ENCODE results near the gene GARIN1A. TPM values are rescaled to one million over a fixed set of nuclear protein-coding genes. Genes with fewer than 3 reads are reported as not detected.

The GARIN1A gene
- total RNA-seq, 2 experiments from 2014 or later: 0.25 TPM; not detected in 1

DNA sequence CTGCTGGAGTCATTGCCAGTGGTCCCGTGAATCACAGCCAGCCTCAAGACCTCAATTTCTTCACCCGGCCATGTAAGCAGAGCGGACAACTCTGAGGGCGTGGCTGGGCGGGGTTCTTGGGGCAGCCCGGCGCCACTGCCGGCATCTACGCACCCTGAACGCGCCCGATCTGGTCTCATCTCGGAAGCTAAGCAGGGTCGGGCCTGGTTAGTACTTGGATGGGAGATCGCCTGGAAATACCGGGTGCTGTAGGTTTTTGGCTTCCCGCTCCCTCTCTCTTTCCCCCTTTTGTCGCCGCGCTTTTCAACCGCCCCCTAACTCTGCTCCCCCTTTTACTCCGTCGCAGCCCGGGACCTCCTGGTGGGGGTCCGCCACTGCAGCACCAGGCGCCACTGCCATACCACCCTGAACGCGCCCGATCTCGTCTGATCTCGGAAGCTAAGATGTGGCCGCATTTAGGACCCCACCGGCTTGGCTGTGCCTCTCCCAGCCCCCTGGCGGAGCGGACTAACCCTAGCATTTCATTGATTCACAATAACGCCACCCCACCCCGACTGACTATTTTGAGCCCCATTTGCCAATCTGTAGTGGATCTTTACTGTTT is 25.3 kb downstream of the GARIN1A start:
- H3K9me3 Mint-ChIP-seq: no peaks in the 10 kb centered on the region
- ChIA-PET CTCF (interaction anchor here (1.0 kb wide), 1 partner anchor 13 kb away, joined by 4 read pairs; no protein-coding TSS in a partner anchor), POLR2A (interaction anchor here (0.5 to 0.8 kb wide), 3 partner anchors 42 to 1554 kb away, joined by 3 read pairs; partner anchors contain the start of gene CALU)
- H3K27ac Mint-ChIP-seq: no peak overlapping the region
- H3K4me1 Mint-ChIP-seq (ENCODE audit: low read depth): peaks cover 6% of the 10 kb centered on the region
- peaks cover 41% of the 10 kb centered on the region for H3K27me3 Mint-ChIP-seq
- peak overlapping the region; percentile 73 for H3K4me3 Mint-ChIP-seq
- DNase-seq (peak; percentile 83), ATAC-seq (peak; percentile 92)
- H3K36me3 Mint-ChIP-seq (ENCODE audit: low read depth): no peaks in the 10 kb centered on the region
- TF ChIP-seq, protein P1, sequence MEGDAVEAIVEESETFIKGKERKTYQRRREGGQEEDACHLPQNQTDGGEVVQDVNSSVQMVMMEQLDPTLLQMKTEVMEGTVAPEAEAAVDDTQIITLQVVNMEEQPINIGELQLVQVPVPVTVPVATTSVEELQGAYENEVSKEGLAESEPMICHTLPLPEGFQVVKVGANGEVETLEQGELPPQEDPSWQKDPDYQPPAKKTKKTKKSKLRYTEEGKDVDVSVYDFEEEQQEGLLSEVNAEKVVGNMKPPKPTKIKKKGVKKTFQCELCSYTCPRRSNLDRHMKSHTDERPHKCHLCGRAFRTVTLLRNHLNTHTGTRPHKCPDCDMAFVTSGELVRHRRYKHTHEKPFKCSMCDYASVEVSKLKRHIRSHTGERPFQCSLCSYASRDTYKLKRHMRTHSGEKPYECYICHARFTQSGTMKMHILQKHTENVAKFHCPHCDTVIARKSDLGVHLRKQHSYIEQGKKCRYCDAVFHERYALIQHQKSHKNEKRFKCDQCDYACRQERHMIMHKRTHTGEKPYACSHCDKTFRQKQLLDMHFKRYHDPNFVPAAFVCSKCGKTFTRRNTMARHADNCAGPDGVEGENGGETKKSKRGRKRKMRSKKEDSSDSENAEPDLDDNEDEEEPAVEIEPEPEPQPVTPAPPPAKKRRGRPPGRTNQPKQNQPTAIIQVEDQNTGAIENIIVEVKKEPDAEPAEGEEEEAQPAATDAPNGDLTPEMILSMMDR (IDR thresholded peaks at IDR 0.05): peak; percentile 29
- intact Hi-C loops (cut with micrococcal nuclease): no loop called here

DNA sequence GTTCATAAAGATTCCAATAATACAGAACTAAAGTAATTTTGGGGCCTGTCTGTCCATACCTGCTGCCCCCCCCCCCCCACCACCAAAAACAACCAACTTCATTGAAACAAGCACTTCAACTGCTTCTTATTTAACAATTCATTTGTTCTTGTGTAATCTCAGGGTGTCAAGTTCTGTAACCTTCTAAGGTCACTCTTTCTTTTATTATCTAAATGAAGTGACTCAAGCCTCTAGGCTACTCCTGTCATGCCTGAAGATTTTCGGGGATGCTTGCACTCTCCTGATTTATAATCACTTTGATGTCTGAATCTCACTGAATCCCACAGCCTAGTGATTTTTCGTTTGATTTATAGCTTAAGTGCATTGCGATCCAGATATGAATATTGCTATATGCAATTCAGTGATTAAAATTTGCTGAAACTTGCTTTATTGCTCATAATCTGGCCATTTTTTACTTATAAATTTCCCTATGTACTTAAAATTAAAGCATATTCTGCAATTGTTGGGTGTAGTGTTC is 27.2 kb downstream of the GARIN1A start:
- TF ChIP-seq, protein P1 (IDR thresholded peaks at IDR 0.05): no peak
- no peaks in the 10 kb centered on the region for H3K9me3 Mint-ChIP-seq
- intact Hi-C loops (cut with micrococcal nuclease): no loop called here
- POLR2A ChIA-PET: interaction anchor here (0.5 to 0.6 kb wide), 3 partner anchors 12 to 251 kb away, joined by 3 to 4 read pairs (median 3); partner anchors contain the start of gene CALU
- ATAC-seq: no peak
- CTCF ChIA-PET: interaction anchor here (1.1 kb wide), 1 partner anchor 272 kb away, joined by 3 read pairs; no protein-coding TSS in a partner anchor
- no peak for DNase-seq
- H3K4me1 Mint-ChIP-seq (ENCODE audit: low read depth): peaks cover 6% of the 10 kb centered on the region
- H3K36me3 Mint-ChIP-seq (ENCODE audit: low read depth): no peaks in the 10 kb centered on the region
- peaks cover 41% of the 10 kb centered on the region for H3K27me3 Mint-ChIP-seq
- no peak overlapping the region for H3K4me3 Mint-ChIP-seq
- H3K27ac Mint-ChIP-seq: no peak overlapping the region

DNA sequence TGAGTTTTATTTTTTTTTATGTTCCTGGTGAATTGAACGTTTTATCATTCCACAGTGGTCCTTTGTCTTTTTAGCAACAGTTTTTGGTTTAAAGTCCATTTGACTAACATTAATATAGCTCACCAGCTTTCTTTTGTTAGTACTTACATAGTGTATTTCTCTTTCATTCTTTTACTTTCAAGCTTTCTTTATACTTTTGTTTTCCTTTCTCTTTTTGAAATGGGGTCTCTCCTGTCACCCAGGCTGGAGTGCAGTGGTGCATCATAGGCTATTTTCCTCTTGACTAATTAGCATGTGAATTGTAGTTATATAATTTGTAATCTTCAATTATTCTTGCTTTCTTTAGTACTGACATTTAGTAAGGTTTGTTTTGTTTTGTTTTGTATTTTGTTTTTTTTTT is 27.8 kb downstream of the GARIN1A start:
- no peaks in the 10 kb centered on the region for H3K36me3 Mint-ChIP-seq (ENCODE audit: low read depth)
- no peak overlapping the region for H3K4me3 Mint-ChIP-seq
- H3K4me1 Mint-ChIP-seq (ENCODE audit: low read depth): peaks cover 6% of the 10 kb centered on the region
- POLR2A ChIA-PET: interaction anchor here (0.5 to 0.6 kb wide), 3 partner anchors 11 to 252 kb away, joined by 3 to 4 read pairs (median 3); partner anchors contain the start of gene CALU
- no peak for ATAC-seq
- H3K9me3 Mint-ChIP-seq: no peaks in the 10 kb centered on the region
- DNase-seq: no peak
- TF ChIP-seq, protein P1 (IDR thresholded peaks at IDR 0.05): no peak
- intact Hi-C loops (cut with micrococcal nuclease): no loop called here
- CTCF ChIA-PET: interaction anchor here (1.0 to 1.1 kb wide), 2 partner anchors 29 to 273 kb away, joined by 3 read pairs; no protein-coding TSS in a partner anchor
- peaks cover 41% of the 10 kb centered on the region for H3K27me3 Mint-ChIP-seq
- no peak overlapping the region for H3K27ac Mint-ChIP-seq

DNA sequence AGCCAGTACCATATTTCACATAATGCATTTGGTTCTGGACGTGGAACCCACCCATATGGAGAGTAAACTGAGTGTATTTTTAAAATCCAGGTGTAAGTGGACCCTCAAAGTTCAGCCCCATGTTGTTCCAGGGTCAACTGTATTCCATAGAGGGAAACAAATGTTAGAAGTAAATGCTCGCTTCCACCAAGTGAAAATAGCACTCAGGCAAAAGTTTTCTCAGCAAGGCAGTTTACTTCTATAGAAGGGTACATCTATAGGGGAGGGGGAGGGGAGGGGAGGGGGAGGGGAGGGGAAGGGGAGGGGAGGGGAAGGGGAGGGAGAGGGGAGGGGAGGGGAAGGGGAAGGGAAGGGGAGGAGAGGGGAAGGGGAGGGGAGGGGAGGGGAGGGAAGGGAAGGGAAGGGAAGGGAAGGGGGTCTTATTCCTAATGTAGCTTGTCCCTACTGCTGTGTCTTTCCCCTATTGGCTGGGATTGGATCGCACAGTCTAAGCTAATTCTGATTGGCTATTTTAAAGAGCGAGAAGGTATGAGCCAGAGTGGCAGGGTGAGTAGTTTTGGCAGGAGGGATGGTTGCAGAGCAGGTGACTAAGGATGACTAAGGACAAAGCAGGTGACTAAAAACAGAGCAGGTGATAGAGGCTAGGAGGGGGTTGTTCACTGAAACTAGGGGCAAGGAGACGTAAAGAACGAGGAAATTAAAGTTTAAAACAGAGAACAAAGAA is 29.1 kb downstream of the GARIN1A start:
- H3K36me3 Mint-ChIP-seq (ENCODE audit: low read depth): no peaks in the 10 kb centered on the region
- CTCF ChIA-PET: interaction anchor here (1.0 kb wide), 1 partner anchor 30 kb away, joined by 3 read pairs; no protein-coding TSS in a partner anchor
- H3K27me3 Mint-ChIP-seq: peaks cover 40% of the 10 kb centered on the region
- no peak for ATAC-seq
- no peak overlapping the region for H3K4me3 Mint-ChIP-seq
- POLR2A ChIA-PET: no interaction called here
- intact Hi-C loops (cut with micrococcal nuclease): no loop called here
- H3K4me1 Mint-ChIP-seq (ENCODE audit: low read depth): peaks cover 8% of the 10 kb centered on the region
- TF ChIP-seq, protein P1 (IDR thresholded peaks at IDR 0.05): no peak
- no peaks in the 10 kb centered on the region for H3K9me3 Mint-ChIP-seq
- DNase-seq: no peak
- H3K27ac Mint-ChIP-seq: no peak overlapping the region

Measured in activated CD8-positive, alpha-beta T cell treated with anti-CD3 and anti-CD28 coated beads for 36 hours (primary cell).